ENCODE data around the gene SHLD1. TPM values are rescaled to one million over a fixed set of nuclear protein-coding genes. Genes with fewer than 3 reads are reported as not detected.

The SHLD1 gene
- total RNA-seq, 1 experiment from 2014 or later = 2.4 TPM

DNA sequence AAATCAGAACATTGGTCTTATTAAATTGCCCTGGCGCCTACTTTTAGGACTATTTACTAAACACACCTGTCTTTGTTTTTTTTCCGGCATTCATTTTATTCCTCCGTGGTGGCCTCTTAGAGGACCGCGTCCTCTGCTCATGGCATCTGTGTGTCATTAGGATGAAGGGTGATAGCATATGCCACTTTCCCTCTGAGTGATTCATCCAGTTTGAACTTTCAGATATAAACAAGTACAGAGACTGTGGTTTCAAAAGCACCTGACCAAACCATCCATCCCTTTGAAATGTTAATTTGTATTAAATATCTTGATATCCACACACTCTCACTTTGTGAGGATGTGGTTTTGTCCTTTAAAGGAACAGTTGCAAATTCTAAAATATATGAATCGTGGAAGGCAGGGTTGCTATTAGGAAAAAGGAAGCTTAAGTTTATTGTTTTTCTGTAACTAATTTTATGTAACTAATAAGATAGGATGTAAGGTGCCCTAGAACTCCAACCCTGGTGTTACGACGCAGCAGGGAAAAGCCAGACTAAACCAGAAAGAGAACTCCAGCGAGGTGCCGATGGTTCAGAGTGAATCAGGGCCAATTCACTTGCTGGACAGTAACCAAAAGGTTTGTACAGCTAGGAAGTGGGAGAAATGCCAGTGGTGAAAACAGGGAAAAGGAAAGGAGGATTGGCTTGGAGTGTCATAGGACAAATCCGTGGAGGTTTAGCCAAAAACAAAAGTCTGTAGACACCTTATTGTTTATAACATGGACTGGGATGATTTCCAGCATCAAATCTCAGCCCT lies 98.7 kb downstream of the SHLD1 start:
- intact Hi-C loops (cut with micrococcal nuclease) = no loop called here
- CTCF ChIA-PET = no interaction called here
- DNase-seq (ENCODE audit: low read depth, low spot score) = no peak
- POLR2A ChIA-PET = no interaction called here
- Histone ChIP-seq H3K27ac (ENCODE audit: low read depth, low read length) (no peak overlapping the region), H4K20me1 (ENCODE audit: insufficient read depth) (no peaks in the 10 kb centered on the region), H3K4me3 (replicated peaks in 1 of 2; ENCODE audit: low read depth in 1 of 2, low read length in 2 of 2) (no peak overlapping the region), H3K9me2 (ENCODE audit: insufficient read depth) (no peaks in the 10 kb centered on the region), H3K79me2 (ENCODE audit: insufficient read depth, low read length) (no peaks in the 10 kb centered on the region), H2AFZ (ENCODE audit: low read depth, low read length, poor library complexity, severe bottlenecking) (no peak overlapping the region), H3K4me1 (ENCODE audit: control insufficient read depth in 1 of 2, insufficient read depth in 2 of 2, low read length in 2 of 2) (peaks cover 4 to 6% of the 10 kb centered on the region in 2 experiments; a peak in 3 of 4 replicates), H3K9me3 (ENCODE audit: control insufficient read depth in 1 of 2, insufficient read depth in 1 of 2, low read depth in 1 of 2, low read length in 2 of 2) (no peaks in the 10 kb centered on the region), H3K9ac (ENCODE audit: low read length) (no peak overlapping the region), H3K36me3 (ENCODE audit: control insufficient read depth in 1 of 2, insufficient read depth in 2 of 2, low read length in 2 of 2) (no peaks in the 10 kb centered on the region), H3K4me2 (ENCODE audit: low read length) (no peak overlapping the region), H3K27me3 (ENCODE audit: insufficient read depth, low read length) (no peaks in the 10 kb centered on the region)
- RAD21 ChIA-PET (ENCODE audit: low non-redundant PET in 1 of 2, low total read pairs in 2 of 2, uncharacterized antibody in 2 of 2, unreplicated experiment in 2 of 2) = no interaction called here
- ATAC-seq = no peak
- TF ChIP-seq FOSL1 (IDR thresholded peaks at IDR 0.05; ENCODE audit: low read depth) (no peak), SP1 (IDR thresholded peaks at IDR 0.05; ENCODE audit: low read depth) (no peak), SIN3A (IDR thresholded peaks at IDR 0.05; ENCODE audit: low read depth) (no peak), YY1 (IDR thresholded peaks at IDR 0.05; ENCODE audit: extremely low read depth, insufficient replicate concordance, low read depth, low read length) (no peak), EZH2phosphoT487 (IDR thresholded peaks at IDR 0.05; ENCODE audit: borderline replicate concordance) (no peak), ZFX (IDR thresholded peaks at IDR 0.05) (no peak), EGR1 (IDR thresholded peaks at IDR 0.05; ENCODE audit: low read depth) (no peak), POLR2AphosphoS5 (IDR thresholded peaks at IDR 0.05; ENCODE audit: low read depth, low read length) (no peak), RAD21 (IDR thresholded peaks at IDR 0.05; ENCODE audit: low read depth) (no peak), ZNF274 (IDR thresholded peaks at IDR 0.05; ENCODE audit: low read depth, low read length) (no peak), CEBPB (IDR thresholded peaks at IDR 0.05; ENCODE audit: low read depth) (no peak)
- TF ChIP-seq, protein P1, sequence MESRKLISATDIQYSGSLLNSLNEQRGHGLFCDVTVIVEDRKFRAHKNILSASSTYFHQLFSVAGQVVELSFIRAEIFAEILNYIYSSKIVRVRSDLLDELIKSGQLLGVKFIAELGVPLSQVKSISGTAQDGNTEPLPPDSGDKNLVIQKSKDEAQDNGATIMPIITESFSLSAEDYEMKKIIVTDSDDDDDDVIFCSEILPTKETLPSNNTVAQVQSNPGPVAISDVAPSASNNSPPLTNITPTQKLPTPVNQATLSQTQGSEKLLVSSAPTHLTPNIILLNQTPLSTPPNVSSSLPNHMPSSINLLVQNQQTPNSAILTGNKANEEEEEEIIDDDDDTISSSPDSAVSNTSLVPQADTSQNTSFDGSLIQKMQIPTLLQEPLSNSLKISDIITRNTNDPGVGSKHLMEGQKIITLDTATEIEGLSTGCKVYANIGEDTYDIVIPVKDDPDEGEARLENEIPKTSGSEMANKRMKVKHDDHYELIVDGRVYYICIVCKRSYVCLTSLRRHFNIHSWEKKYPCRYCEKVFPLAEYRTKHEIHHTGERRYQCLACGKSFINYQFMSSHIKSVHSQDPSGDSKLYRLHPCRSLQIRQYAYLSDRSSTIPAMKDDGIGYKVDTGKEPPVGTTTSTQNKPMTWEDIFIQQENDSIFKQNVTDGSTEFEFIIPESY (IDR thresholded peaks at IDR 0.05; ENCODE audit: extremely low read depth, insufficient replicate concordance, low read length) = no peak
- TF ChIP-seq, protein P2, sequence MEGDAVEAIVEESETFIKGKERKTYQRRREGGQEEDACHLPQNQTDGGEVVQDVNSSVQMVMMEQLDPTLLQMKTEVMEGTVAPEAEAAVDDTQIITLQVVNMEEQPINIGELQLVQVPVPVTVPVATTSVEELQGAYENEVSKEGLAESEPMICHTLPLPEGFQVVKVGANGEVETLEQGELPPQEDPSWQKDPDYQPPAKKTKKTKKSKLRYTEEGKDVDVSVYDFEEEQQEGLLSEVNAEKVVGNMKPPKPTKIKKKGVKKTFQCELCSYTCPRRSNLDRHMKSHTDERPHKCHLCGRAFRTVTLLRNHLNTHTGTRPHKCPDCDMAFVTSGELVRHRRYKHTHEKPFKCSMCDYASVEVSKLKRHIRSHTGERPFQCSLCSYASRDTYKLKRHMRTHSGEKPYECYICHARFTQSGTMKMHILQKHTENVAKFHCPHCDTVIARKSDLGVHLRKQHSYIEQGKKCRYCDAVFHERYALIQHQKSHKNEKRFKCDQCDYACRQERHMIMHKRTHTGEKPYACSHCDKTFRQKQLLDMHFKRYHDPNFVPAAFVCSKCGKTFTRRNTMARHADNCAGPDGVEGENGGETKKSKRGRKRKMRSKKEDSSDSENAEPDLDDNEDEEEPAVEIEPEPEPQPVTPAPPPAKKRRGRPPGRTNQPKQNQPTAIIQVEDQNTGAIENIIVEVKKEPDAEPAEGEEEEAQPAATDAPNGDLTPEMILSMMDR (IDR thresholded peaks at IDR 0.05 in 2 of 3, conservative IDR thresholded peaks at IDR 0.05 in 1 of 3; ENCODE audit: borderline replicate concordance in 1 of 3, insufficient read depth in 1 of 3, low read depth in 2 of 3, low read length in 2 of 3) = no peak
- TF ChIP-seq, protein P3, sequence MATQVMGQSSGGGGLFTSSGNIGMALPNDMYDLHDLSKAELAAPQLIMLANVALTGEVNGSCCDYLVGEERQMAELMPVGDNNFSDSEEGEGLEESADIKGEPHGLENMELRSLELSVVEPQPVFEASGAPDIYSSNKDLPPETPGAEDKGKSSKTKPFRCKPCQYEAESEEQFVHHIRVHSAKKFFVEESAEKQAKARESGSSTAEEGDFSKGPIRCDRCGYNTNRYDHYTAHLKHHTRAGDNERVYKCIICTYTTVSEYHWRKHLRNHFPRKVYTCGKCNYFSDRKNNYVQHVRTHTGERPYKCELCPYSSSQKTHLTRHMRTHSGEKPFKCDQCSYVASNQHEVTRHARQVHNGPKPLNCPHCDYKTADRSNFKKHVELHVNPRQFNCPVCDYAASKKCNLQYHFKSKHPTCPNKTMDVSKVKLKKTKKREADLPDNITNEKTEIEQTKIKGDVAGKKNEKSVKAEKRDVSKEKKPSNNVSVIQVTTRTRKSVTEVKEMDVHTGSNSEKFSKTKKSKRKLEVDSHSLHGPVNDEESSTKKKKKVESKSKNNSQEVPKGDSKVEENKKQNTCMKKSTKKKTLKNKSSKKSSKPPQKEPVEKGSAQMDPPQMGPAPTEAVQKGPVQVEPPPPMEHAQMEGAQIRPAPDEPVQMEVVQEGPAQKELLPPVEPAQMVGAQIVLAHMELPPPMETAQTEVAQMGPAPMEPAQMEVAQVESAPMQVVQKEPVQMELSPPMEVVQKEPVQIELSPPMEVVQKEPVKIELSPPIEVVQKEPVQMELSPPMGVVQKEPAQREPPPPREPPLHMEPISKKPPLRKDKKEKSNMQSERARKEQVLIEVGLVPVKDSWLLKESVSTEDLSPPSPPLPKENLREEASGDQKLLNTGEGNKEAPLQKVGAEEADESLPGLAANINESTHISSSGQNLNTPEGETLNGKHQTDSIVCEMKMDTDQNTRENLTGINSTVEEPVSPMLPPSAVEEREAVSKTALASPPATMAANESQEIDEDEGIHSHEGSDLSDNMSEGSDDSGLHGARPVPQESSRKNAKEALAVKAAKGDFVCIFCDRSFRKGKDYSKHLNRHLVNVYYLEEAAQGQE (IDR thresholded peaks at IDR 0.05; ENCODE audit: low read depth) = no peak
- no TSS peak for BruUV-seq (replicated peaks)

Data from HCT116 (cell line).